GM04503 (cell line): ENCODE data around the gene KRTDAP.
"Not testable (repeated sequence)": the region's sequence is repeated elsewhere in the genome, so short reads cannot be mapped to it uniquely, and the experiment has no call there.

Source experiments
- DNase-seq: peaks from one replicate; pipeline ENCODE4 v3.0.0-alpha.2; 2012; ENCODE audit warnings: low read depth

Gene KRTDAP

DNA sequence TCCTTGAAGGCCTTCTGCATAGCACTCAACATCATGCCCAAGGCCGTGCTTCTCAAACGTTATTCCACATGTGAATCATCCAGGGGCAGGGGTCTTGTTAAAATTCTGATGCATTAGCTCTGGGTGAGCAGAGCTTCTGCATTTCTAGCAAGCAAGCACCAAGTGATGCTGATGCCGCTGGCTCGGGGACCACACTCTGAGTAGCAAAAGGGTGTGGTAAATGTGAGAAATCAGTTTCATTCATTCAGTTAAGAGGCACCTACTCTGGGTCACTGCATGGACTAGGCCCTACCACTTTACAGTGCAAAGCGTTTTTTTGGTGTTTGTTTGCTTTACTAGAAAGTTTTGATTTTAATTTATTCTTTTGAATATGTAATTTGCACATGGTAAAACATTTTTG lies 7.2 kb downstream of the KRTDAP start:
- no peak for DNase-seq

- DNase-seq: no peak
These were observed 11.2 kb downstream of the KRTDAP start for GRCh38 chr19:35478794-35479677.

- DNase-seq: no peak
These were observed 14.1 kb downstream of the KRTDAP start for GRCh38 chr19:35476149-35476548.

- DNase-seq: not testable (repeated sequence)
These were observed 15.7 kb downstream of the KRTDAP start for GRCh38 chr19:35474594-35474993.

DNA sequence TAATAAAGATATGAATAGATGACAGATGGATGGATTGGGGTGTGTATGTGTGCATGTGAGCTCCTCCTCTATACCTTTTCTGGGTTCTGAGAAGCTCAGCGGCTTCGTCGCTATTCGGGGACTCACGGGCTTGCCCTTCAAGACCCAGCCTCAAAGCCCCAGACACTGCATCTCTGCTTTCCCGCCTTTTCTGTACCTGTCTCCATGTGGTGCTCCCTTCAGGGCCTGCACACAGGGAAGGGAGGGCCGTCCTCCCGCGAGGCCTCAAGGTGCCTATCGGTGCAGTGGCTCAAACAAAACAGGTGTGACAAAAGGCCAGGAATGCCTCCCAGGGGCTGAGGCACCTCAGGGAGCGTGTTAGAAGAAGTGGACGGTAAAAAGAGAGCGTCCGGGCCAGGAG lies 16.2 kb downstream of the KRTDAP start:
- DNase-seq: no peak

DNA sequence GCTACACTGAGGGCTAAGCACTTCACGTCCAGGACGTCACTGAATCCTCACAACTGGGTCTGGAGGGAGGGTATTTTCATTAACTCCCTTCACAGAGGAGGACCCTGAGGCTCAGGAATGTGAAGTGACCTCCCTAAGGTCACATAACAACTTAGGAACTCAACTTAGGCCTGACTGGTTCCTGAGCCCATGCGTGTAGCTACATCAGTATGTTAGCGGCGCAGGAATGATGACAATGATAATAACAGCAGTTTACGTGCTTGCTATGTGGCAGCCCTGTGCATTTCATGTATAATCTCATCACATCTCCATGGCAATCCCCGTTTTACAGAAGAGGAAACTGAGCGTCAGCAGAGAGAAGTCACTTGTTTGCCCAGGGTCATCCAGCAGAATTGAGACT lies 18.3 kb downstream of the KRTDAP start:
- no peak for DNase-seq

GRCh38 chr19:35471075-35471474 lies 19.2 kb downstream of the KRTDAP start:
- not testable (repeated sequence) for DNase-seq

DNA sequence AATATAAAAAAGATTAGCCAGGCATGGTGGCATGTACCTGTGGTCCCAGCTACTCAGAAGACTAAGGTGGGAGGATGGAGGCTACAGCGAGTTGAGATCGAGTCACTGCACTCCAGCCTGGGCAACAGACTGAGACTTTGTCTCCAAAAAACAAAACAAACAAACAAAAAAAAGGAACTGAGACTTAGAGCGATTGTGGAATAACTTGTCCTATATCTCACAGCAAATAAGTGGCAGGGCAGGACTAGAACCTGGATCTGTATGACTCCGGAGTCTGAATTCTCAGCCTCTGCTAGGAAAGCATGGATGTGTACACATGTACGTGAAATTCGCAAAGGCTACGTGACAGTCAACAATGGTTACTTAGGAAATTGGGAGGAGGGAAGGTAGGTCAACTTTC lies 20.1 kb downstream of the KRTDAP start:
- no peak for DNase-seq

GRCh38 chr19:35468637-35469036 lies 21.6 kb downstream of the KRTDAP start:
- DNase-seq: peak; percentile 1

DNA sequence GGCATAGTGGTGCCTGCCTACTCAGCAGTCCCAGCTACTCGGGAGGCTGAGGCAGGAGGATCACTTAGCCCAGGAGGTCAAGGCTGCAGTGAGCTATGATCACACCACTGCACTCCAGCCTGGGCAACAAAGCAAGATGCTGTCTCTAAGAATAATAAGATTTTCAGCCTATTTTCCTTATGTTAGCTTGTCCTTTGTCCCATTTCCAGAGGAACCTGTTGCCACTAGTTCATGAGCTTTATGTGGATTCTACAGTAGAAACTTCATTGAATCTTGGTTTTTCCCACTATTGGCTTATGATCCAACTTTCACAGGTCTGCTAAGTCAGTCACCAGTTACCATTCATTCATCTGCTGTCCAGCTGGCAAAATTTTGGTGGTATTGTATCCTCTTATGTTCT lies 24.0 kb downstream of the KRTDAP start:
- no peak for DNase-seq

GRCh38 chr19:35462956-35463355 lies 27.3 kb downstream of the KRTDAP start:
- DNase-seq: not testable (repeated sequence)

DNA sequence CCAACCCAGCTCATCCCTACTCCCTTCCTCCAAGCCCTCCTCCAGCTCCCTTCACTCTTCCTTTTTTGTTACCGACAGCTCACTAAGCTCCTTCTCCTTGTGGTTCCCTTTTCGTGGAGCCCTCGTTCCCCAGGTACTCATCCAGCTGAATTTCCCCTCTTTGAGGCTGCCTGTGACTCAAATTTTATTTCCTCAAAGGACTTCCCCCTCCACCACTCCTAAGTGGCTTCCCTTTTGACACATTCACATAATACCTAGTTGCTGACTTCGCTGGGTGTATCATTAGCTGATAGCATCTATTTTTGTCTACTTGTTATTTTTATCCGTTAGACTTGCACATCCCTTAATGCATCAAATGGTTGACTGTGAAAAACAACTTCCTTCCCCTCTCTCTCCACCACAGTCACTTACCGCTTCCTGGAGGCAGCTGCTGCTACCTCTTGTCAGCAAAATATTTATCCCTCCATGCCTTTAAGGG lies 27.7 kb downstream of the KRTDAP start:
- no peak for DNase-seq

DNA sequence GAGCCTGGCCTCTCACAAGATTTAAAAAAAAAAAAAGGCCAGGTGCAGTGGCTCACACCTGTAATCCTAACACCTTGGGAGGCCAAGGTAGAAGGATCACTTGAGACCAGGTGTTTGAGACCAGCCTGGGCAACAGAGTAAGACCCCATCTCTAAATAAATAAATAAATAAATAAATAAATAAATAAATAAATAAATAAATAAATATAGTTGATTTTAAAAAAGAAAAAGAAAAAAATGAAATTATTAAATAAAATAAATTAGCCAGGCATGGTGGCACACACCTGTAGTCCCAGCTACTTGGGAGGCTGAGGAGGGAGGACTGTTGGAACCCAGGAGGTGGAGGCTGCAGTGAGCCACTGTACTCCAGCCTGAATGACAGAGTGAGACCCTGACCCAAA lies 28.5 kb downstream of the KRTDAP start:
- not testable (repeated sequence) for DNase-seq

DNA sequence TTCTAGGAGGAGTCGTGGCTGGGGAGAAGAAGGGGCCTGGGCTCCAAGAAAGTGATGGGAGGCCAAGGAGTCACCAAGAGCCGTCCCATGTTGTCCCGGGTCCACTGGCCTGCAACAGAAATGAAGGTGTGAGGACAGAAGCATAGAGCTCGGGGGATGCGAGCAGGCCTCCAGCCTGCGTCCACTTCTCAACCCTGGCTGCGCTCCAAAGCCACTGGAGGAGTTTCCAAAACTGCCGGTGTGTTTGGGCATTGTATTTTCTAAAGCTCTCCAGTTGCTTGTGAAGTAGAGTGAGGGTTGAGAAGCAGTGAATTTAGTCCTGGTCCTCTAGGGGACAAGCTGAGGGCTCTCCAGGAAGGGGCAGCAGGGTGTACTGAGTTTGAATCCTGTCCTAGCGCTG lies 29.2 kb downstream of the KRTDAP start:
- DNase-seq: no peak

- DNase-seq: no peak
These were observed 29.7 kb downstream of the KRTDAP start for GRCh38 chr19:35460608-35461007.

DNA sequence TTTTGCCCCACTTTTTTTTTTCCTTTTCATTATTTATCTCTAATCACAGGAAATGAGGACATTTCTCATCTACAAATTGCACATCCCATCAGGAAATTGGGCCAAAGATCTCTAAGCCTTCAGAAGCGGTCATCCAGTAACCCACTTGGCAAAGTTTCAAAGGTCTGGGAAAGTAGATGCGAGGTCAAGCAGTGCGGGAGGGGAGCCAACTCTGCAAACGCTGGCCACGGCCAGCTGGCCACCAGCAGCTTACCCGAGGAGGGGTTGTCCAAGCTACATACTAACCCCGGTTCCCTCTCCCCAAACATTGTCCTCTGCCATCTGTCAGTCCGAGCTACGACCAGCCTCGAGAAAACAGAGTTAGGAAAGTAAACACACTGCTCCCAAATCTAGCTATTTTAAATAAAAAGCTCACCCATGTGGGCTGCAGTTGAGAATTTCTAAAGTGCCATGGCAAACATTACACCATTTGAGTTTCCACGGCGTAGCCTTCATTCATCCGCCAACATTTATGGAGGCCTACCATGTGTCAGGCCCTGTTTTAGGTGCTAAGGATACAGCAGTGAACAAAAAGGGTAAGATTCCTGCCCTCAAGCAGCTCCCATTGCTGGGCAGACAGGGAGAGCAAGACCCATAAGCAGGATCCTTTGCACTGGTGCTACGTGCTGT lies 30.7 kb downstream of the KRTDAP start:
- DNase-seq: no peak

DNA sequence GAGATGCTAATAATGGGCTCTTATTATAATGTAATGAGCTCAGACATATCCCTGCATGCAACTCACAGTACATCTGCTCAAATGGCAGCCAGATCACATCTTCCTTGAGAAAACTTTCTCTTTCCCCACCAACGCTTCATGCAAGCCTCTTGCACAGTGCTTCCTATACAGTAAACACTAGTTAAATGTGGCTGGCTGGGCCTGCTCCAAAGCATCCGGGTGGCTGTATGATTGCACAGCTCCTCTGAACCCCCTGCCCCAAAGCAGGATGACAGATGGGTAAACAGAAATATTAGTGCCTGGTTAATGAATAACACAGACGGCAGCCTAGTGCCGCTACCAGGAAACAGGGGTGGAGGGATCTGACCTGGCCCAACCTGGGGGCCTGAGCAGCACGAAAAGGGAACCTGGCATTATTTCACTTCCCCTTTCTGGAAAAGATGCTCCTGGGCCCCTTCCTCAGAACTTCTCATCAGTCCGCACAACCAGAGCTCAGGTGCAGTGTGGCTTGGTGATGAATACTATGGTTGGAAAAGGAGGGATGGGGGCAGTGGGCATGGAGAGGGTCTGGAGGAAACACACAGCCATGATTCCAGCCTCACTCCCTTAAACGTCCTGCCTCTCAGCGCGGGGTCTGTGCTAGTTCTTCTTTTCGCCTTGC lies 31.4 kb downstream of the KRTDAP start:
- no peak for DNase-seq

- DNase-seq: no peak
These were observed 32.1 kb downstream of the KRTDAP start for GRCh38 chr19:35458192-35458591.

DNA sequence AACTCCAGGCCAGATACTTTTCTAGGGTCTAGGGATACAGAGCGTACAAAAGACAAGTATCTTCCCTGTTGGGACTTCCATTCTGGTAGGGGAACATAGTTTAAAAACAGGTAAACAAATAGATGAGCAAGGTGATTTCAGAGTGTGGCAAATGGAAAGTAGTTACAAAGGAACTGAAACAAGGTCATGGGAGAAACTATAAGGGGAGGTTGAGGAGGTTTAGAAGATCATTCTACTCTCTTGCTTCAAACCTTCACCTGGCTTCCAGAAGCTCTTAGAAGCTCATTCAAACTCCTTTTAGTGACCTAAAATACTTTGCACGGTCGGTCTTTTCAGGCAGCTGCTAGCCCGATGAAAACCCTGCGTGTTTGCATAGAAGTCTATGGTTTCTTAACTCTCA lies 33.1 kb downstream of the KRTDAP start:
- DNase-seq: no peak

DNA sequence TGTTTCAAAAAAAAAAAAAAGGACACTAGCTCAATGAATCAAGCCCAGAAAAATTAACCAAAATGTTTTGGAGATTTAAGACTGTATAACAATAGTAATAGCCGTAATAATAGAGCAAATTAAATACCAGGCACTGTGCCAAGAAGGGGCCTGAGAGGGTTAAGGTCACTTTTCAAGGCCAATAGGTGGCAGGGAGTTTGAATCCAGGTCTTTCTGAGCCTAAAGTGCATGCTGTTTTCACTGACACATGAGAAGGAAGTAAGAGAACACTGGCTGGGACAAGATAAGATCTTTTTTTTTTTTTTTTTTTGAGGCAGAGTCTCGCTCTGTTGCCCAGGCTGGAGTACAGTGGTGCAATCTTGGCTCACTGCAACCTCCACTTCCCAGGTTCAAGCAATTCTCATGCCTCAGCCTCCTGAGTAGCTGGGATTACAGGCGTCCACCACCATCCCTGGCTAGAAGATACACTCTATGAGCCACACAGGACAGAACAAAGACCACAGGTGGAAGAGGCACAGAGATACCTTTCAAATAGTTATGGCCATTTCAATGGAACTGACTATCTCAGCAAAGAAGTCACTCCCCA lies 34.6 kb downstream of the KRTDAP start:
- no peak for DNase-seq

GRCh38 chr19:35454663-35455062 lies 35.6 kb downstream of the KRTDAP start:
- DNase-seq: no peak

GRCh38 chr19:35451338-35452096 lies 38.7 kb downstream of the KRTDAP start:
- no peak for DNase-seq
